A549 (cell line): Measurements from ENCODE around the gene PXDN. TPM values are rescaled to one million over a fixed set of nuclear protein-coding genes. Genes with fewer than 3 reads are reported as not detected.

ENCODE experiments used
- ATAC-seq, 2 experiments: fragments of 200-7000 bp in 1 of 2; fragments of >200 bp in 1 of 2; cut with Nextera tagmentation in 1 of 2; cut with Tn5 transposase in 1 of 2; 3 replicates each; pipeline versions ENCODE4 v1.8.0 to v1.9.1; 2018 to 2020; ENCODE audit warnings: mild to moderate bottlenecking in 1 of 2, moderate library complexity in 1 of 2
- CTCF ChIA-PET: fragments of 300-600 bp; sonication (Branson Sonifier 250); formaldehyde crosslinking; extraction: SDS; loops from one replicate; lab custom pipeline; 2021; ENCODE audit warnings: antibody characterized with exemption, inconsistent platforms; lab: Yijun Ruan, JAX
- POLR2A ChIA-PET: fragments of 350-600 bp; formaldehyde crosslinking; extraction: SDS; loops from one replicate; lab custom pipeline; 2021; ENCODE audit warnings: antibody characterized with exemption, inconsistent platforms; lab: Yijun Ruan, JAX
- DNase-seq, 2 experiments: peaks; one replicate each; pipeline versions ENCODE4 v3.0.0 to v3.0.0-alpha.2; 2011 to 2016; ENCODE audit warnings: low read depth in 1 of 2, low spot score in 1 of 2
- FAIRE-seq: peaks from 2 replicates; lab custom pipeline; 2011; peaks lifted over from hg19 to GRCh38; lab: Jason Lieb, UNC
- H3K27ac ChIP-seq, 2 experiments: fragments of >200 bp; sonication (Bioruptor Twin); formaldehyde crosslinking; 3 replicates each; pipeline ENCODE4 v1.5.1; 2016 to 2017
- H3K4me1 ChIP-seq: fragments of >200 bp; sonication (Bioruptor Twin); formaldehyde crosslinking; 3 replicates; pipeline ENCODE4 v1.6.1; 2016
- H3K4me2 ChIP-seq: fragments of >200 bp; sonication (Bioruptor Twin); formaldehyde crosslinking; 3 replicates; pipeline ENCODE4 v1.6.1; 2016
- H3K4me3 ChIP-seq: fragments of >200 bp; sonication (Bioruptor Twin); formaldehyde crosslinking; 3 replicates; pipeline ENCODE4 v1.5.1; 2016
- H3K9me3 ChIP-seq: fragments of >200 bp; sonication (Bioruptor Twin); formaldehyde crosslinking; 3 replicates; pipeline ENCODE4 v1.6.1; 2016
- ATOH8 ChIP-seq: fragments of 250-450 bp; sonication (Bioruptor Pico); IDR thresholded peaks from 2 replicates; pipeline ENCODE4 v1.5.0; 2020; ENCODE audit warnings: low read depth, mild to moderate bottlenecking, moderate library complexity
- BHLHE40 ChIP-seq: IDR thresholded peaks from 2 replicates; pipeline ENCODE4 v1.6.1; 2012; ENCODE audit warnings: low read depth, low read length, inconsistent platforms
- CEBPB ChIP-seq, 2 experiments: fragments of >200 bp in 1 of 2; sonication (Bioruptor Twin) in 1 of 2; formaldehyde crosslinking in 1 of 2; IDR thresholded peaks; 2 replicates each; pipeline ENCODE4 v1.6.1; 2012 to 2016
- CHD4 ChIP-seq: fragments of 200-600 bp; sonication (generic); IDR thresholded peaks from 2 replicates; pipeline ENCODE4 v1.6.1; 2016; ENCODE audit warnings: antibody characterized with exemption, mild to moderate bottlenecking, borderline replicate concordance
- CTCF ChIP-seq: fragments of >200 bp; sonication (Bioruptor Twin); formaldehyde crosslinking; IDR thresholded peaks from 3 replicates; pipeline ENCODE4 v1.5.1; 2016
- E2F6 ChIP-seq: IDR thresholded peaks from 2 replicates; pipeline ENCODE4 v1.6.1; 2012; ENCODE audit warnings: low read depth, borderline replicate concordance
- EP300 ChIP-seq, 2 experiments: fragments of >200 bp; sonication (Bioruptor Twin); formaldehyde crosslinking; IDR thresholded peaks; 2 replicates in 1 of 2; 3 replicates in 1 of 2; pipeline ENCODE4 v1.6.1; 2016 to 2017
- FOXS1 ChIP-seq: fragments of 250-450 bp; sonication (Bioruptor Pico); IDR thresholded peaks from 2 replicates; pipeline ENCODE4 v1.5.0; 2020; ENCODE audit warnings: mild to moderate bottlenecking, moderate library complexity
- HDAC2 ChIP-seq: fragments of 200-600 bp; sonication (generic); IDR thresholded peaks from 2 replicates; pipeline ENCODE4 v1.6.1; 2016
- HES2 ChIP-seq: fragments of >200 bp; sonication (Bioruptor Twin); formaldehyde crosslinking; IDR thresholded peaks from 2 replicates; pipeline ENCODE4 v1.6.1; 2016
- HOXA7 ChIP-seq: fragments of 250-450 bp; sonication (Bioruptor Pico); IDR thresholded peaks from 2 replicates; pipeline ENCODE4 v1.5.0; 2020; ENCODE audit warnings: mild to moderate bottlenecking, moderate library complexity
- JUNB ChIP-seq: fragments of >200 bp; sonication (Bioruptor Twin); formaldehyde crosslinking; IDR thresholded peaks from 2 replicates; pipeline ENCODE4 v1.6.1; 2016
- KDM5A ChIP-seq: fragments of 200-600 bp; sonication (generic); IDR thresholded peaks from 2 replicates; pipeline ENCODE4 v1.6.1; 2016; ENCODE audit warnings: antibody characterized with exemption, mild to moderate bottlenecking
- MAFK ChIP-seq: fragments of 450-650 bp; IDR thresholded peaks from 2 replicates; pipeline ENCODE4 v1.6.1; 2014; ENCODE audit not compliant: partially characterized antibody
- MAZ ChIP-seq: fragments of 150-350 bp; IDR thresholded peaks from 2 replicates; pipeline ENCODE4 v1.6.1; 2014; ENCODE audit warnings: antibody characterized with exemption, low read depth, low read length, borderline replicate concordance
- POLR2AphosphoS2 ChIP-seq: conservative IDR thresholded peaks from 2 replicates; pipeline ENCODE4 v1.6.1; 2012; ENCODE audit warnings: low read length, improper control_type of control experiment, inconsistent platforms
- RFX5 ChIP-seq: fragments of 450-650 bp; IDR thresholded peaks from 2 replicates; pipeline ENCODE4 v1.7.1; 2014; ENCODE audit warnings: antibody characterized with exemption, mild to moderate bottlenecking, moderate library complexity
- ZC3H11A ChIP-seq: fragments of 450-650 bp; IDR thresholded peaks from 2 replicates; pipeline ENCODE4 v1.6.1; 2014; ENCODE audit warnings: antibody characterized with exemption, mild to moderate bottlenecking
- ZFP36 ChIP-seq: fragments of 450-650 bp; IDR thresholded peaks from 2 replicates; pipeline ENCODE4 v1.6.1; 2014; ENCODE audit warnings: borderline replicate concordance; ENCODE audit not compliant: partially characterized antibody
- ZNF302 ChIP-seq: fragments of 250-450 bp; sonication (Bioruptor Pico); IDR thresholded peaks from 2 replicates; pipeline ENCODE4 v1.9.0; 2021; ENCODE audit warnings: inconsistent platforms, mild to moderate bottlenecking, moderate library complexity
- ZSCAN20 ChIP-seq: fragments of 250-450 bp; sonication (Bioruptor Pico); IDR thresholded peaks from 2 replicates; pipeline ENCODE4 v1.8.0; 2022; ENCODE audit warnings: mild to moderate bottlenecking, moderate library complexity
- WGBS: methylation state at CpG from one replicate; pipeline ENCODE4 v1.1.6; 2017; ENCODE audit errors: missing lambda C conversion rate; 5-methylcytosine and 5-hydroxymethylcytosine counted together
- polyA plus RNA-seq, 4 experiments: library from polyadenylated mRNA; depleted of rRNA in 3 of 4; stranded (reverse); fragments of >200 nt; fragmentation: RNase III in 1 of 4; extraction: RNeasy Plus Mini Kit Qiagen cat#74134 plus additional on column Dnase treatment in 1 of 4; gene quantifications; 2 replicates in 3 of 4; 3 replicates in 1 of 4; pipeline ENCODE4 v1.2.3, GENCODE V29; 2011 to 2017

PXDN gene
- polyA plus RNA-seq, 2 of the 4 experiments (the other 2 are of a cell fraction) = 3.7 to 7.3 TPM

GRCh38 chr2:1685078-1685956 lies 59.0 kb downstream of the PXDN start:
- WGBS = 75% methylated on average over 31 of the region's 36 CpGs
- POLR2A ChIA-PET = no interaction called here
- CTCF ChIA-PET = interaction anchor here (1.4 to 2.1 kb wide), 3 partner anchors 10 to 22 kb away, joined by 3 to 8 read pairs (median 6); no protein-coding TSS in a partner anchor
- DNase-seq (no peak), ATAC-seq (no peak), FAIRE-seq (no peak)
- Histone ChIP-seq H3K4me2 (peak overlapping the region; percentile 51; the same call in 2 of the 3 replicates), H3K27ac (no peak overlapping the region), H3K4me1 (0 out of 3 replicates have a peak, but pooled peaks cover 5% of the 10 kb centered on the region), H3K4me3 (no peak overlapping the region), H3K9me3 (no peaks in the 10 kb centered on the region)
- TF ChIP-seq POLR2AphosphoS2 = no peak
- TF ChIP-seq KDM5A = no peak
- no peak for TF ChIP-seq ATOH8 (CRISPR knock-in tag)
- TF ChIP-seq HES2 = no peak
- no peak for TF ChIP-seq ZC3H11A
- no peak for TF ChIP-seq JUNB
- TF ChIP-seq EP300 (IDR thresholded peaks at IDR 0.05) = no peak
- no peak for TF ChIP-seq ZFP36
- no peak for TF ChIP-seq ZNF302 (CRISPR knock-in tag)
- TF ChIP-seq ZSCAN20 (CRISPR knock-in tag) = no peak
- no peak for TF ChIP-seq CTCF
- TF ChIP-seq CEBPB (IDR thresholded peaks at IDR 0.05) = no peak

- POLR2A ChIA-PET = no interaction called here
- Histone ChIP-seq H3K4me3 (no peak overlapping the region), H3K9me3 (no peaks in the 10 kb centered on the region), H3K4me2 (no peak overlapping the region), H3K4me1 (0 out of 3 replicates have a peak, but pooled peaks cover 5% of the 10 kb centered on the region), H3K27ac (no peak overlapping the region)
- CTCF ChIA-PET = no interaction called here
- TF ChIP-seq E2F6 (no peak), HOXA7 (CRISPR knock-in tag) (no peak), FOXS1 (CRISPR knock-in tag) (no peak)
- ATAC-seq = no peak
- whole genome bisulfite sequencing = 38% methylated on average over 1 of the region's 1 CpG
- FAIRE-seq = no peak
- no peak for DNase-seq
These were observed 61.0 kb downstream of the PXDN start for GRCh38 chr2:1683297-1683696.

- CTCF ChIA-PET = interaction anchor here (1.4 to 2.2 kb wide), 2 partner anchors 69 to 88 kb away, joined by 4 to 7 read pairs; no protein-coding TSS in a partner anchor
- DNase-seq (no peak), ATAC-seq (no peak), FAIRE-seq (no peak)
- H3K27ac ChIP-seq = no peak overlapping the region
- 0 out of 3 replicates have a peak, but pooled peaks cover 5% of the 10 kb centered on the region for H3K4me1 ChIP-seq
- no peak overlapping the region for H3K4me3 ChIP-seq
- H3K4me2 ChIP-seq = no peak overlapping the region
- TF ChIP-seq HES2 (no peak), ATOH8 (CRISPR knock-in tag) (no peak), EP300 (IDR thresholded peaks at IDR 0.05) (no peak), MAZ (no peak), BHLHE40 (no peak), MAFK (no peak), CHD4 (no peak), RFX5 (no peak), HDAC2 (no peak)
- TF ChIP-seq, all 56 proteins: peak for 0
- no peaks in the 10 kb centered on the region for H3K9me3 ChIP-seq
- POLR2A ChIA-PET = no interaction called here
These were observed 62.2 kb downstream of the PXDN start for GRCh38 chr2:1682181-1682440.
